SH-SY5Y (cell line): ENCODE measurements around the gene INSL3.

Experiments
- GATA2 ChIP-seq: IDR thresholded peaks from 2 replicates; pipeline ENCODE4 v1.6.1; 2011; ENCODE audit warnings: mild to moderate bottlenecking, low read depth, low read length
- GATA3 ChIP-seq: IDR thresholded peaks from 2 replicates; pipeline ENCODE4 v1.6.1; 2011; ENCODE audit warnings: low read depth, mild to moderate bottlenecking, low read length, moderate library complexity

DNA sequence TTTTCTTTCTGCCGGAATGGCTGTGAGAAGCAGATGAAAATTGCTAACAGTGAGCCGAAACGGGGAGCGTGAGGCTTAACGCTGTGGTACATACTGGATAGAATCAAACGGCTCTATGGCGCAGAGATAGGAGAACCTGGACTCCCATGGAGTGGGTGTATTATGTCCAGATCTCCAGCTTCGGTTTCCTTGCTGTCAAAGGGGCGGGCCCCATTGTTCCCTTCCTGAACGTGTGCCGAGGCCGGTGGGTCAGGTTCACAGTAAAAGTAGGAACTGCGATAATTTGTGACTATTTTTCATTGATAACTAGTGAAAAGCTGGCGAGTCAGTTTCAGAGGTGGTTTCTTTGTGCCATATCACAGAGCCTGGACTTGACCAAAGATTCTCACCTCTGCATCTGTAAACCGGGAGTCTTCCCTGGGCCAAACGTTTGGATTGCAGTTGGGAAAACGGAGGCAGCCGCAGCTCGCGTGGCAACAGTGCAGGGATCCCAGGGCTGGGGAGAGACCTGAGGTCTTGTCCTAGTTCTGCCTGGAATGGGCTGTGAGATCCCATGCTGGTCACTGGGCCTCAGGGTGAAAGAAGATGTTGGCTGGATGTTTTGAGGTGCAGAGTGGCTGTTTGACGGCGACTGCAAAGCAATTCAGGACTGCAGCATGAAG lies 39.1 kb upstream of the INSL3 start:
- TF ChIP-seq GATA3 (no peak), GATA2 (no peak)
